NT2/D1 (cell line): ENCODE results near the gene MED26.
A peak's percentile ranks its signal among the peaks of the same experiment; 100 is the strongest.

ENCODE experiments used
- DNase-seq: peaks from one replicate; pipeline ENCODE4 v3.0.0-alpha.2; 2011; ENCODE audit warnings: low read depth, low spot score
- H3K27me3 ChIP-seq: 2 replicates; pipeline ENCODE4 v1.6.0; 2011; ENCODE audit warnings: mild to moderate bottlenecking; ENCODE audit not compliant: insufficient read length, insufficient read depth
- H3K36me3 ChIP-seq: 2 replicates; pipeline ENCODE4 v1.6.1; 2011; ENCODE audit warnings: mild to moderate bottlenecking, low read length, mixed read lengths; ENCODE audit not compliant: insufficient read depth, insufficient read length
- H3K4me1 ChIP-seq: 2 replicates; pipeline ENCODE4 v1.5.1; 2011; ENCODE audit not compliant: insufficient read depth, insufficient read length
- H3K4me3 ChIP-seq: 2 replicates; pipeline ENCODE4 v1.5.1; 2011; ENCODE audit warnings: low read depth; ENCODE audit not compliant: insufficient read length
- H3K9ac ChIP-seq: 2 replicates; pipeline ENCODE4 v1.6.0; 2011; ENCODE audit warnings: low read depth; ENCODE audit not compliant: insufficient read length
- H3K9me3 ChIP-seq: 2 replicates; pipeline ENCODE4 v1.5.1; 2011; ENCODE audit warnings: mild to moderate bottlenecking, low read length; ENCODE audit not compliant: insufficient read depth
- SUZ12 ChIP-seq: IDR thresholded peaks from 2 replicates; pipeline ENCODE4 v1.6.1; 2011; ENCODE audit not compliant: insufficient read length, insufficient read depth; ENCODE audit errors: extremely low read depth
- YY1 ChIP-seq: IDR thresholded peaks from 2 replicates; pipeline ENCODE4 v1.6.1; 2011; ENCODE audit not compliant: insufficient read length, insufficient read depth
- ZNF274 ChIP-seq: IDR thresholded peaks from 2 replicates; pipeline ENCODE4 v1.6.1; 2011; ENCODE audit warnings: mild to moderate bottlenecking, low read depth, low read length

The MED26 gene

DNA sequence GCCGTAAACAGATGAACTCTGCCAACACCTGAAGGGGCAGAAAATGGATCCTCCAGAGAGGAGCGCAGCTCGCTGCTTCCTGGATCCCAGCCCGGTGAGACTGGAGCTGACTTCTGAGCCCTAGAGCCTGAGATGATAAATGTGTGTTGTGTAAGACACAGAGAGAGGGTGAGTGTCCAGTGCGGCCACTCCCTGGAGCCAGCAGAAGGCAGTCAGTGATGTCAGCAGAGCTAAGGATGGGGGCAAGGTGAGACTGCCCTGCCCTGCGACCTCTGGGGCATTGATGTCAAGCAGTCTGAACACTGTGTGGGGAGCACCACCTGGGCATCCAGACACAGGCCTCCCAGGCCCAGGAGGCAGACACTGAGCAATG lies 46.0 kb downstream of the MED26 start:
- no peak for DNase-seq
- Histone ChIP-seq H3K9me3 (no peaks in the 10 kb centered on the region), H3K4me3 (no peak overlapping the region), H3K36me3 (peaks cover 55% of the 10 kb centered on the region), H3K27me3 (no peaks in the 10 kb centered on the region), H3K9ac (no peak overlapping the region), H3K4me1 (peaks cover 38% of the 10 kb centered on the region)
- TF ChIP-seq SUZ12: no peak
- TF ChIP-seq YY1: no peak
- no peak for TF ChIP-seq ZNF274

GRCh38 chr19:16581145-16581970 lies 46.6 kb downstream of the MED26 start:
- Histone ChIP-seq H3K4me3 (no peak overlapping the region), H3K4me1 (peaks cover 34% of the 10 kb centered on the region), H3K9ac (peak overlapping the region; percentile 29), H3K9me3 (no peaks in the 10 kb centered on the region), H3K36me3 (peaks cover 59% of the 10 kb centered on the region), H3K27me3 (no peaks in the 10 kb centered on the region)
- TF ChIP-seq YY1 (no peak), SUZ12 (no peak), ZNF274 (no peak)
- no peak for DNase-seq

- no peak overlapping the region for H3K9ac ChIP-seq
- no peak for TF ChIP-seq YY1
- no peak for TF ChIP-seq SUZ12
- no peak for TF ChIP-seq ZNF274
- no peaks in the 10 kb centered on the region for H3K27me3 ChIP-seq
- H3K36me3 ChIP-seq: peaks cover 73% of the 10 kb centered on the region
- H3K4me3 ChIP-seq: no peak overlapping the region
- H3K4me1 ChIP-seq: peaks cover 17% of the 10 kb centered on the region
- no peak for DNase-seq
- H3K9me3 ChIP-seq: no peaks in the 10 kb centered on the region
These were observed 48.6 kb downstream of the MED26 start for GRCh38 chr19:16579381-16579780.

GRCh38 chr19:16577531-16577985 lies 50.4 kb downstream of the MED26 start:
- Histone ChIP-seq H3K36me3 (peaks cover 79% of the 10 kb centered on the region), H3K27me3 (no peaks in the 10 kb centered on the region), H3K4me3 (no peak overlapping the region), H3K9me3 (no peaks in the 10 kb centered on the region), H3K4me1 (peaks cover 15% of the 10 kb centered on the region), H3K9ac (no peak overlapping the region)
- DNase-seq: no peak
- TF ChIP-seq ZNF274: no peak
- no peak for TF ChIP-seq YY1
- no peak for TF ChIP-seq SUZ12

GRCh38 chr19:16576690-16577530 lies 51.1 kb downstream of the MED26 start:
- H3K27me3 ChIP-seq: no peaks in the 10 kb centered on the region
- no peak overlapping the region for H3K9ac ChIP-seq
- peaks cover 75% of the 10 kb centered on the region for H3K36me3 ChIP-seq
- H3K4me3 ChIP-seq: no peak overlapping the region
- no peak for DNase-seq
- H3K4me1 ChIP-seq: peaks cover 10% of the 10 kb centered on the region
- no peak for TF ChIP-seq ZNF274
- TF ChIP-seq SUZ12: no peak
- no peak for TF ChIP-seq YY1
- no peaks in the 10 kb centered on the region for H3K9me3 ChIP-seq

DNA sequence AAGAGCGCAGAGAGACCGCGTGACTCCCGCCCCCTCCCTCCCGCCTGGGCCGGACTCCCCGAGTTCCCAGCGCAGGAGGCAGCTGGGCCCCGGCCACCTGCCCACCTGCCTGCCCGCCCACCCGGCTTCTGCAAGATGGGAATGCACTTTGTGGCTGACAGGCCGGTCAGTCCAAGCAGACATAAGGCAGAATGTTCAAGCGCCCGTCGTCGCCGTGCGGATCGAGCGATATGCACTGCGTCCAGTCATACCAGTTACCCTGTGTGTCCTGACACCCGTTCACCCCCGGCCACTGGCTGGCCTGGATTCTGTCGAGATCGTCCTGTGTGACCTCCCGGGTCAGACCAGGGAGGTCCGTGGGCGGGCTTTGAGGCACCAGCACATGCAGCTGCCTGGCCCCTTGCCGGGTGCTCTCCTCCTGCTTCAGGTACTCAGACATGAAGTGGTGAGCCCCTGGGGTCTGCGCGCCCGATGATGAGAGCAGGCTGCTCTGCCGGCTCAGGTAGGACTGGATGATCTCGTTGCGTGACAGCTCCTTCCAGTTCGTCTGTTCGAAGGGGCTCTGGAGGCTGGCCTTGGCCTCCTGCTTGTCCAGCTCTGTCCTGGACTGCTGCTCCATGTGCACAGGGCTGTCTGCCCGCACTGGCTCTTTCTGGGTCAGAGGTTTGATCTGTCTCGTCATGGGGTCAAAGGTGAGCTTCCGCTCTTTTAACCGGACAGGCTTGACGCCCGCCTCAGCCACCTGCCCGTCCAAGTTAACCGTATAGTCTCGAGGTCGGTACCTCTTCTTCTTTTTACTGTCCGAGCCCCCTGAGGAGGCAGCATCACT lies 51.9 kb downstream of the MED26 start:
- Histone ChIP-seq H3K27me3 (no peaks in the 10 kb centered on the region), H3K9ac (peak overlapping the region; percentile 6), H3K4me1 (peaks cover 9% of the 10 kb centered on the region), H3K36me3 (peaks cover 71% of the 10 kb centered on the region), H3K9me3 (no peaks in the 10 kb centered on the region), H3K4me3 (no peak overlapping the region)
- no peak for TF ChIP-seq SUZ12
- no peak for TF ChIP-seq ZNF274
- no peak for TF ChIP-seq YY1
- DNase-seq: no peak

- peaks cover 72% of the 10 kb centered on the region for H3K36me3 ChIP-seq
- peak overlapping the region; percentile 34 for H3K9ac ChIP-seq
- H3K4me1 ChIP-seq: peaks cover 10% of the 10 kb centered on the region
These were observed 52.7 kb downstream of the MED26 start for GRCh38 chr19:16575282-16575681.

More at GRCh38 chr19:16575282-16575681, 52.7 kb downstream of the MED26 start:
- Histone ChIP-seq H3K4me3 (no peak overlapping the region), H3K9me3 (no peaks in the 10 kb centered on the region), H3K27me3 (no peaks in the 10 kb centered on the region)
- no peak for DNase-seq
- no peak for TF ChIP-seq SUZ12
- no peak for TF ChIP-seq ZNF274
- no peak for TF ChIP-seq YY1
